ENCODE measurements around the gene CHRNB1.
"Not testable (repeated sequence)": the region's sequence is repeated elsewhere in the genome, so short reads cannot be mapped to it uniquely, and the experiment has no call there.

CHRNB1 gene

DNA sequence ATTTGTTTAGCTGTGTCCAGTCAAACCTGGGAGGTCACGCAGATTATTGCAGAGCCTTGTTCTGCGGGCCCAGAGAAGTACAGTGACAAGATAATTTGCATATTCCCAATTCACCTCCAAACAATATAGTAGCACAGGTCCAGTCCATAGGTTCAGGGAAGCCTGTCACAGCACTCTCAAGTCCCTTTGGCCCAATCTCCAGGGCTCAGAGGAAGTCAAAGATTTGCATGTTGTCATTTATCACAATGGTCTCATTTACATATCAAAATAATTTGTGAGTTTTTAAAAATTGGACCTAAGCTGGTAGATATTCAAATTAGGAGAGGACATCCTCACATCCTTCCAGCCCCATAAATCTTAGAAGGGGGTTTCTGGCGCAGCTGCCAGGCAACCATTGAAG is 22.6 kb downstream of the CHRNB1 start:
- DNase-seq (ENCODE audit: low spot score): no peak

- DNase-seq (ENCODE audit: low spot score): no peak
Measured at GRCh38 chr17:7468290-7468689, 23.4 kb downstream of the CHRNB1 start.

DNA sequence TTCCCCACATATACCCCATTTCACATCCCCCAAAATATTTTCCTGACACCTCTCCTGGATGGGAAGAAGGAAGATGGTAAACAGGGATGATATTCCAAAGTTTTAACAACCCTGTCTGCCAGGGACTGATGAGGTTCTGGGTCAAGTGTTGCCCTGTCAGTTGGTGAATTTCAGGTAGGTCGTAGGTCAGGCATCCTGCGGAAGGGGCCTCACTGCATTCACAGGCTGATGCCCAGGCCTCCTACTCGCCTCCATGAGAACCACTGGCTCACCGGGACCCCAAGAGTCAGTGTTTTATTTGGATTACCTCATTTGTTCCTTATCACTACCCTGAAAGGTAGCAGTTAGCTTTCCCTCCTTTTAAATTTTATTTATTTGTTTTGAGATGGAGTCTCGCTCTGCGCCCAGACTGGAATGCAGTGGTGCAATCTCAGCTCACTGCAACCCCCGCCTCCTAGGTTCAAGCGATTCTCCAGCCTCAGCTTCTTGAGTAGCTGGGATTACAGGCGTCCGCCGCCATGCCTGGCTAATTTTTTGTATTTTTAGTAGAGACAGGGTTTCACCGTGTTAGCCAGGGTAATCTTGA is 24.0 kb downstream of the CHRNB1 start:
- no peak for DNase-seq (ENCODE audit: low spot score)

GRCh38 chr17:7469843-7470242 is 25.0 kb downstream of the CHRNB1 start:
- DNase-seq (ENCODE audit: low spot score): not testable (repeated sequence)

DNA sequence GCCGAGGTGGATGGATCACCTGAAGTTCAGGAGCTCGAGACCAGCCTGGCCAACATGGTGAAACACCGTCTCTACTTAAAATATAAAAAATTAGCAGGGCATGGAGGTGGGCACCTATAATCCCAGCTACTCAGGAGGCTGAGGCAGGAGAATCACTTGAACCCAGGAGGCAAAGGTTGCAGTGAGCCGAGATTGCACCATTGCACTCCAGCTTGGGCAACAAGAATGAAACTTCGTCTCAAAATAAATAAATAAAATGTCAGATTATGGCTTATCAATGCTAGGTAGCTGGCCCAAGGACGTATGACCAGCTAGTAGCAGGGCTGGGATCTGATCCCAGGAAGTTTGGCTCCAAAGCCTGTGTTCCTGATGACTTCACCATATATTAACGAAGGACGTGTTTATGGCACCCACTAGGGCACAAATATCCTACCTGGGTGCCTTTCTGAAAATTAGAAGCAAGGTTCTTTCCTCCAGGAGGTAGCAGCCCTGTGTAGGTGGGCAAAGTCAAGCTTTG is 25.7 kb downstream of the CHRNB1 start:
- DNase-seq (ENCODE audit: low spot score): not testable (repeated sequence)

GRCh38 chr17:7471729-7472128 is 26.9 kb downstream of the CHRNB1 start:
- no peak for DNase-seq (ENCODE audit: low spot score)

GRCh38 chr17:7474767-7475166 is 29.9 kb downstream of the CHRNB1 start:
- DNase-seq (ENCODE audit: low spot score): not testable (repeated sequence)

- no peak for DNase-seq (ENCODE audit: low spot score)
Measured at GRCh38 chr17:7475764-7476422, 31.0 kb downstream of the CHRNB1 start.

- no peak for DNase-seq (ENCODE audit: low spot score)
Measured at GRCh38 chr17:7476494-7476893, 31.6 kb downstream of the CHRNB1 start.

- no peak for DNase-seq (ENCODE audit: low spot score)
Measured at GRCh38 chr17:7476951-7477350, 32.1 kb downstream of the CHRNB1 start.

- no peak for DNase-seq (ENCODE audit: low spot score)
Measured at GRCh38 chr17:7477392-7478275, 32.8 kb downstream of the CHRNB1 start.

DNA sequence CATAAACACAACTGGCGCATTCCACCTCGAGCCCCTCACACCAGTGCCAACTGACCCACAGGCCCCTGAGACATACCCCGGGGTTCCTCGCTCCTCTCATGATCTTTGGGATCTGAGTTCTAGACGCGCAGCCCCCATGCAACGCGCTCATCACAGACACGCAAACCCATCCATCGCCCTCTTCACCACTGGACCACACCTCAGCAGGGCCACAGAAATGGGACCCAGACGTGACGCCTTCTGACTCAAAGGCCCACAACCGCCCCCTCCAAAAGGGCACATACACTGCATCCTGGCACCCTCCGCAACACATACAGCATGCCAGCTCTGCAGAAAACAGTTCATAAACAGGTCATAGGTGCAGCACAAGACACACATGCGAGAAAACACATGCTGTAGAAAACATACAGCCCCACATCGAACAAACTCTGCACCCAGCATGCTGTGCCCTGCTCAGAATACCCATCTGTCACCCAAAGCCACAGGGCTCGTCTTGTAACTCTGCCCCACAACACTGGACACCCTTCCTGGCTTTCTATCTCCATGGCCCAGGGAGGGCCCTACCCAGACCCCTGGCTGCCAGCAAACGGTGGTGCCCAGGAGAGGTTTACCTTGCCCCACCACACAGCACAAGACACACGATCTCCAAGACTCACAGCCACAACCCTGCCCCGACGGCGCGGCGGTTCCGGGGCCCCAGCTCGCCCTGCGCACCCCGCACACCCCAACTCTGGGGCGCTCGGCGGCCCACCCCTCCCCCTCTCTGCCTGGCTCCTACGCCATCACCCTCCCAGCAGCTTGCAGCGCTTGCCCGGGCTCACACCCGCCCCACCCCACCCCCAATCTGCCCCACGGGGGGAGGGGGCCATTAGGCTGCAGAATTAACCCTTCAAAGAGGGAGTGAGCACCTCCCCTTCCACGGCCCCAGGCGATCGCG is 33.7 kb downstream of the CHRNB1 start:
- no peak for DNase-seq (ENCODE audit: low spot score)

GRCh38 chr17:7479213-7480088 is 34.6 kb downstream of the CHRNB1 start, which contains the start of gene ZBTB4:
ZBTB4 (minus strand) TSS chr17:7479631; CDS start chr17:7466801, 12,830 bp downstream.
- no peak for DNase-seq (ENCODE audit: low spot score)

DNA sequence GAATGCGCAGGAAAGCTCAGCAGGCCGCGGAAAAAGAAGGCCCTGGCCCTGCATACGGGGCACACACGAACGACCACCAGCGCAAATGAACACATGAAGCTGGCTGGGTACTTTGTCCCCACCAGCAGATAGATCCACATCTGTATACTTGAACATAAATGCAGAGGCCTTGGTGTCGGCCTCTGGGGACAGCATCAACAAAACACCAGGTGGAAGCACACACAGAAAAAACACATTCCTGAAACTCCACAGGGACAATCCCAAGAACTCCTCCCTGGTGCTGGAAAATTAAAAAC is 35.2 kb downstream of the CHRNB1 start:
- DNase-seq (ENCODE audit: low spot score): no peak

DNA sequence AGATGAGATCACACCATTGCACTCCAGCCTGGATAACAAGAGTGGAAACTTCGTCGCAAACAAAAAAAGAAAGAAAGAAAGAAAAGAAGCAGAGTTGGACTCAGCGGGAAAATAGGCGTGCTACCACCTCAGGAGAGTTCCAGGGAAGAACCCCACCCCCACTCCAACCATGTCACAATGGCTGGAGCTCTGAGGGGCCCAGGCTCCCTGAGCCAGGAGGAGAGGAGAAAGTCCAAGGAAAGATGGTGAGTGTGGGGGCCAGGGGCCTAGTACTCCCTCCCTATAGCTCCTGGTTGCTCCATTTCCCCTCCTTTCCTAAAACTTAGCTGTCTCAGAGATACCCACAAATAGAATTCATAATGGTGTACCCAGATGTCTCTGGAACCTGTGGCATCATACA is 36.4 kb downstream of the CHRNB1 start, which contains the start of gene SLC35G6:
Gene SLC35G6 (plus strand): TSS at position 172 of the 400 bp plus-strand sequence. CDS start 71 bp downstream, at position 243.
- not testable (repeated sequence) for DNase-seq (ENCODE audit: low spot score)

DNA sequence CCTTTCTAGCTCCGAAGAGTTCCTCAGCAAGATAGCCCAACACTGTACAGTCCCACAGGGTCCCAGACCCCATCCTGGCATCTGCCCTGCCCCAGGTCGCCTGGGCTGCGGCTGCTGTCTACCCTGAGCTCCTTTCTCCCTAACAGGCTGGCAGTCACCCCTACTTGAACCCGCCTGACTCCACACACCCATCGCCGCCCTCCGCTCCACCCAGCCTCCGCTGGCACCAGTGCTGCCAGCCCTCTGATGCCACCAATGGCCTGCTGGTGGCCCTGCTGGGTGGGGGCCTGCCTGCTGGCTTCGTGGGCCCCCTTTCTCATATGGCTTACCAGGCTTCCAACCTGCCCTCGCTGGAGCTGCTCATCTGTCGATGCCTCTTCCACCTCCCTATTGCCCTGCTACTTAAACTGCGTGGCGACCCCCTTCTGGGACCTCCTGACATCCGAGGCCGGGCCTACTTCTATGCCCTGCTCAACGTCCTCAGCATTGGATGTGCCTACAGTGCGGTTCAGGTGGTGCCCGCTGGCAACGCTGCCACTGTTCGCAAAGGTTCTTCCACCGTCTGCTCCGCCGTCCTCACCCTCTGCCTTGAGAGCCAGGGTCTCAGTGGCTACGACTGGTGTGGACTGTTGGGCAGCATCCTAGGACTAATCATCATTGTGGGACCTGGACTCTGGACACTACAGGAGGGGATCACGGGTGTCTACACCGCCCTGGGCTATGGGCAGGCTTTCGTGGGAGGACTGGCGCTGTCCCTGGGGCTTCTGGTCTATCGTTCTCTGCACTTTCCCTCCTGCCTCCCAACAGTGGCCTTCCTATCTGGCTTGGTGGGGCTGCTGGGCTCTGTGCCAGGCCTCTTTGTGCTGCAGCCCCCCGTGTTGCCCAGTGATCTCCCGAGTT is 37.2 kb downstream of the CHRNB1 start:
- DNase-seq (ENCODE audit: low spot score): not testable (repeated sequence)

GRCh38 chr17:7482742-7483088 is 37.9 kb downstream of the CHRNB1 start:
- not testable (repeated sequence) for DNase-seq (ENCODE audit: low spot score)

GRCh38 chr17:7483255-7484066 is 38.6 kb downstream of the CHRNB1 start:
- peak; percentile 96 for DNase-seq (ENCODE audit: low spot score)

Data from COLO829 (cell line).